ENCODE data around the gene CYP39A1. TPM values are rescaled to one million over a fixed set of nuclear protein-coding genes. Genes with fewer than 3 reads are reported as not detected.

The CYP39A1 gene
- total RNA-seq, 1 experiment from 2014 or later = 0.54 TPM

- no peaks in the 10 kb centered on the region for H3K4me1 ChIP-seq (ENCODE audit: control insufficient read depth in 1 of 2, insufficient read depth in 2 of 2, low read length in 2 of 2)
- no peaks in the 10 kb centered on the region for H3K36me3 ChIP-seq (ENCODE audit: control insufficient read depth in 1 of 2, insufficient read depth in 2 of 2, low read length in 2 of 2)
- no peak overlapping the region for H3K9ac ChIP-seq (ENCODE audit: low read length)
- H3K4me3 ChIP-seq (replicated peaks in 1 of 2; ENCODE audit: low read depth in 1 of 2, low read length in 2 of 2) = no peak overlapping the region
- no peaks in the 10 kb centered on the region for H3K79me2 ChIP-seq (ENCODE audit: insufficient read depth, low read length)
- no peaks in the 10 kb centered on the region for H3K9me2 ChIP-seq (ENCODE audit: insufficient read depth)
- H3K9me3 ChIP-seq (ENCODE audit: control insufficient read depth in 1 of 2, insufficient read depth in 1 of 2, low read depth in 1 of 2, low read length in 2 of 2) = no peaks in the 10 kb centered on the region
- DNase-seq (ENCODE audit: low read depth, low spot score) (no peak), ATAC-seq (no peak)
- ChIA-PET CTCF (no interaction called here), POLR2A (no interaction called here), RAD21 (ENCODE audit: low non-redundant PET in 1 of 2, low total read pairs in 2 of 2, uncharacterized antibody in 2 of 2, unreplicated experiment in 2 of 2) (no interaction called here)
- no peaks in the 10 kb centered on the region for H3K27me3 ChIP-seq (ENCODE audit: insufficient read depth, low read length)
- no TSS peak for BruUV-seq (replicated peaks)
- H2AFZ ChIP-seq (ENCODE audit: low read depth, low read length, poor library complexity, severe bottlenecking) = no peak overlapping the region
- no peak overlapping the region for H3K4me2 ChIP-seq (ENCODE audit: low read length)
- intact Hi-C loops (cut with micrococcal nuclease) = no loop called here
- TF ChIP-seq ZBTB33 (IDR thresholded peaks at IDR 0.05; ENCODE audit: extremely low read depth, insufficient replicate concordance, low read length) (no peak), ATF3 (IDR thresholded peaks at IDR 0.05) (no peak), ELF1 (IDR thresholded peaks at IDR 0.05; ENCODE audit: borderline replicate concordance, low read depth) (no peak), SP1 (IDR thresholded peaks at IDR 0.05; ENCODE audit: low read depth) (no peak), CBX3 (IDR thresholded peaks at IDR 0.05; ENCODE audit: low read depth) (no peak), TCF7L2 (IDR thresholded peaks at IDR 0.05; ENCODE audit: borderline replicate concordance, extremely low read depth, insufficient read depth, insufficient read length) (no peak), SRF (IDR thresholded peaks at IDR 0.05; ENCODE audit: low read depth) (no peak), YY1 (IDR thresholded peaks at IDR 0.05; ENCODE audit: extremely low read depth, insufficient replicate concordance, low read depth, low read length) (no peak), MAX (IDR thresholded peaks at IDR 0.05) (no peak), SIN3A (IDR thresholded peaks at IDR 0.05; ENCODE audit: low read depth) (no peak)
- H3K27ac ChIP-seq (ENCODE audit: low read depth, low read length) = no peak overlapping the region
- H4K20me1 ChIP-seq (ENCODE audit: insufficient read depth) = no peaks in the 10 kb centered on the region
Observed at GRCh38 chr6:46684771-46685170, 32.2 kb upstream of the CYP39A1 start.
